CD4-positive, alpha-beta T cell (primary cell): Measurements from ENCODE around the gene TUBA8. TPM values are rescaled to one million over a fixed set of nuclear protein-coding genes. Genes with fewer than 3 reads are reported as not detected.

Experiments used
- ATAC-seq: fragments of 200-7000 bp; cut with Tn5 transposase; one replicate; pipeline ENCODE4 v1.10.0; 2022; ENCODE audit warnings: mild to moderate bottlenecking; ENCODE audit not compliant: poor library complexity
- CTCF ChIA-PET: fragments of 350-600 bp; sonication (Branson Sonifier 250); formaldehyde crosslinking; loops from one replicate; lab custom pipeline; 2021; ENCODE audit warnings: antibody characterized with exemption, inconsistent platforms; lab: Charles Lee
- POLR2A ChIA-PET: fragments of 350-600 bp; sonication (Branson Sonifier 250); formaldehyde crosslinking; loops from one replicate; lab custom pipeline; 2021; ENCODE audit warnings: antibody characterized with exemption, inconsistent platforms; lab: Charles Lee
- DNase-seq, 14 experiments: peaks; one replicate each; pipeline ENCODE4 v3.0.0-alpha.2; 2013 to 2020; ENCODE audit warnings: mixed read lengths in 2 of 14
- H3K27ac ChIP-seq, 2 donors: one replicate each; pipeline versions ENCODE4 v1.5.1 to v1.7.0; 2013; ENCODE audit warnings: low read length in 2 of 2, low read depth in 1 of 2, mild to moderate bottlenecking in 1 of 2
- H3K27me3 ChIP-seq, 2 experiments: 1 replicate in 1 of 2; 2 replicates in 1 of 2; pipeline versions ENCODE4 v1.6.1 to v1.7.0; 2013; ENCODE audit warnings: low read length in 2 of 2, control low read depth in 1 of 2, mild to moderate bottlenecking in 1 of 2, moderate library complexity in 1 of 2; ENCODE audit not compliant: insufficient read depth in 2 of 2, control insufficient read depth in 1 of 2
- H3K36me3 ChIP-seq: one replicate; pipeline ENCODE4 v1.6.1; 2013; ENCODE audit warnings: low read length, control low read depth; ENCODE audit not compliant: insufficient read depth
- H3K4me1 ChIP-seq: one replicate; pipeline ENCODE4 v1.6.1; 2013; ENCODE audit warnings: low read length, control low read depth; ENCODE audit not compliant: insufficient read depth
- H3K4me3 ChIP-seq: one replicate; pipeline ENCODE4 v1.5.1; 2013; ENCODE audit warnings: mild to moderate bottlenecking, low read length, moderate library complexity
- H3K9me3 ChIP-seq, 2 experiments: 1 replicate in 1 of 2; 2 replicates in 1 of 2; pipeline versions ENCODE4 v1.6.1 to v1.7.0; 2013; ENCODE audit warnings: low read length in 2 of 2, mild to moderate bottlenecking in 2 of 2, control low read depth in 1 of 2, moderate library complexity in 1 of 2; ENCODE audit not compliant: control insufficient read depth in 1 of 2, insufficient read depth in 1 of 2
- H3K27ac Mint-ChIP-seq: one replicate; pipeline ENCODE4 v1.8.0; 2020; ENCODE audit warnings: mixed read lengths
- H3K27me3 Mint-ChIP-seq: one replicate; pipeline ENCODE4 v1.8.0; 2021; ENCODE audit warnings: mixed read lengths
- H3K36me3 Mint-ChIP-seq: one replicate; pipeline ENCODE4 v1.8.0; 2021; ENCODE audit warnings: low read depth, mixed read lengths
- H3K4me1 Mint-ChIP-seq: one replicate; pipeline ENCODE4 v1.8.0; 2021; ENCODE audit warnings: low read depth, mixed read lengths
- H3K4me3 Mint-ChIP-seq: one replicate; pipeline ENCODE4 v1.8.0; 2020; ENCODE audit warnings: mild to moderate bottlenecking, mixed read lengths
- H3K9me3 Mint-ChIP-seq: one replicate; pipeline ENCODE4 v1.8.0; 2020; ENCODE audit warnings: mixed read lengths
- intact Hi-C, 2 experiments: fragments of 100-400 bp; cut with DNase I in 1 of 2; cut with micrococcal nuclease in 1 of 2; formaldehyde crosslinking; loops; one replicate each; pipeline versions ENCODE4 v1.15.1 to v1.9.0; 2023 to 2025; cut with DNase I, micrococcal nuclease
- total RNA-seq, 174 experiments: library from RNA in 2 of 174; stranded (reverse) in 2 of 174; gene quantifications; one replicate each; pipeline ENCODE4 v1.2.3 and lab custom pipeline; 2021 to 2026
- TF ChIP-seq, protein P1 (sequence below): fragments of 200-600 bp; IDR thresholded peaks from one replicate; pipeline ENCODE4 v1.8.0; 2022; ENCODE audit warnings: antibody characterized with exemption, mild to moderate bottlenecking

The TUBA8 gene
- total RNA-seq, 2 experiments from 2014 or later, result 0.47 to 1.1 TPM

DNA sequence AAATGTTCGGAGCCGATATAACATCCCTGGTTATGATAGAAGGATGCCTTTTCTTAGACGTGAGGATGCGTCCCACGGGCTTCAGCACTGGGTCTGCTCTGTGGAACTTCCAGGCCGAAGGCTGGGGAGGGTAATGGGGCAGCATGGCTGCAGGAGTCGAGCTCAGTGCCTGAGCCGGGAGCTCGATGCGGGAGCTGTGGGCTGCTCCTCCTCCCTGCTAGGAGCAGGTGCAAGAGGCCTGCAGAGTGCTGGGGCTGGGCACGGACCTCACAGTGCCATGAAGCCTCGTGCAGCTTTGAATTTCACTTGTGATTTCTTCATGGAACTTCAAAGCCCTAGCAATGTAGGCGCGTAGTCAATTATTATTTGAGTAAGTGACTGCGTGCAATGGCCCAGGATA lies 6.0 kb downstream of the TUBA8 start:
- intact Hi-C loops, result no loop called here
- H3K9me3 Mint-ChIP-seq, result no peaks in the 10 kb centered on the region
- Histone ChIP-seq H3K4me1 (peaks cover 19% of the 10 kb centered on the region), H3K36me3 (no peaks in the 10 kb centered on the region), H3K27me3 (peaks cover 4% of the 10 kb centered on the region in 2 experiments), H3K4me3 (no peak overlapping the region), H3K9me3 (peaks cover 0 to 2% of the 10 kb centered on the region in 2 experiments), H3K27ac (no peak overlapping the region)
- H3K27me3 Mint-ChIP-seq, result peaks cover 22% of the 10 kb centered on the region
- DNase-seq (no peak), ATAC-seq (no peak)
- POLR2A ChIA-PET, result no interaction called here
- no peak overlapping the region for H3K4me3 Mint-ChIP-seq
- H3K36me3 Mint-ChIP-seq, result no peaks in the 10 kb centered on the region
- no peak overlapping the region for H3K27ac Mint-ChIP-seq
- H3K4me1 Mint-ChIP-seq, result peaks cover 21% of the 10 kb centered on the region
- TF ChIP-seq, protein P1, sequence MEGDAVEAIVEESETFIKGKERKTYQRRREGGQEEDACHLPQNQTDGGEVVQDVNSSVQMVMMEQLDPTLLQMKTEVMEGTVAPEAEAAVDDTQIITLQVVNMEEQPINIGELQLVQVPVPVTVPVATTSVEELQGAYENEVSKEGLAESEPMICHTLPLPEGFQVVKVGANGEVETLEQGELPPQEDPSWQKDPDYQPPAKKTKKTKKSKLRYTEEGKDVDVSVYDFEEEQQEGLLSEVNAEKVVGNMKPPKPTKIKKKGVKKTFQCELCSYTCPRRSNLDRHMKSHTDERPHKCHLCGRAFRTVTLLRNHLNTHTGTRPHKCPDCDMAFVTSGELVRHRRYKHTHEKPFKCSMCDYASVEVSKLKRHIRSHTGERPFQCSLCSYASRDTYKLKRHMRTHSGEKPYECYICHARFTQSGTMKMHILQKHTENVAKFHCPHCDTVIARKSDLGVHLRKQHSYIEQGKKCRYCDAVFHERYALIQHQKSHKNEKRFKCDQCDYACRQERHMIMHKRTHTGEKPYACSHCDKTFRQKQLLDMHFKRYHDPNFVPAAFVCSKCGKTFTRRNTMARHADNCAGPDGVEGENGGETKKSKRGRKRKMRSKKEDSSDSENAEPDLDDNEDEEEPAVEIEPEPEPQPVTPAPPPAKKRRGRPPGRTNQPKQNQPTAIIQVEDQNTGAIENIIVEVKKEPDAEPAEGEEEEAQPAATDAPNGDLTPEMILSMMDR, result no peak
- CTCF ChIA-PET, result no interaction called here

DNA sequence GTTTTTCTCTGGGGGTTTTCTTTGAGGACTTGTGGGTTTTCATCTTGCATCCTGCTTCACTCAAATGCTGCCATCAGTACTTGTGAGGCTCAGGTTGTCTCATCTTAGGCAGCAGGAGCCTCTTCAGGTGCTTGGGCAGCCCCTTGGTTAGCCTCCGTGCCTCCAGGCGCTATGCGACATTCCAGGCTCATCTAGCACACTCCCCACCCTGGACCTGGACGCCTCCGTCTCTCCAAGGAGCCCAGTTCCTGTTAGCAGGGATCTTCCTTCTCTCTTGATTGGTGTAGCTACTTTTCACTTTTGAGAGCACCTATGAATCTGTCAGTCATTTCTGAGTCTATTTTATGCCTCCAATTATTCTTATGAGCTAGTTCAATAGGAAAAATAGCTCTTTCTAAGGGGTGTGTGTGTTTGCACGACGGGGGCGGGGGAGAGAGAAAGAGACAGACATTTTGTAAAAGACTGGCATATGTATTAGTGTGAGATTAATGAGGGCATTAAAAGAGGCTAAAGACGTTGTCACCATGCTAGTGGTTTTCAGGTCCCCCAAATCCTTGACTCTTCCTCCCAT lies 7.8 kb downstream of the TUBA8 start:
- intact Hi-C loops, result no loop called here
- Mint-ChIP-seq H3K27me3 (peaks cover 11% of the 10 kb centered on the region), H3K36me3 (no peaks in the 10 kb centered on the region), H3K4me3 (no peak overlapping the region), H3K27ac (no peak overlapping the region), H3K9me3 (no peaks in the 10 kb centered on the region), H3K4me1 (peaks cover 16% of the 10 kb centered on the region)
- Histone ChIP-seq H3K27ac (no peak overlapping the region), H3K4me1 (peaks cover 16% of the 10 kb centered on the region), H3K9me3 (no peaks in the 10 kb centered on the region), H3K27me3 (no peaks in the 10 kb centered on the region), H3K4me3 (no peak overlapping the region), H3K36me3 (no peaks in the 10 kb centered on the region)
- ChIA-PET POLR2A (no interaction called here), CTCF (no interaction called here)
- TF ChIP-seq, protein P1, result no peak
- ATAC-seq (no peak), DNase-seq (no peak)

DNA sequence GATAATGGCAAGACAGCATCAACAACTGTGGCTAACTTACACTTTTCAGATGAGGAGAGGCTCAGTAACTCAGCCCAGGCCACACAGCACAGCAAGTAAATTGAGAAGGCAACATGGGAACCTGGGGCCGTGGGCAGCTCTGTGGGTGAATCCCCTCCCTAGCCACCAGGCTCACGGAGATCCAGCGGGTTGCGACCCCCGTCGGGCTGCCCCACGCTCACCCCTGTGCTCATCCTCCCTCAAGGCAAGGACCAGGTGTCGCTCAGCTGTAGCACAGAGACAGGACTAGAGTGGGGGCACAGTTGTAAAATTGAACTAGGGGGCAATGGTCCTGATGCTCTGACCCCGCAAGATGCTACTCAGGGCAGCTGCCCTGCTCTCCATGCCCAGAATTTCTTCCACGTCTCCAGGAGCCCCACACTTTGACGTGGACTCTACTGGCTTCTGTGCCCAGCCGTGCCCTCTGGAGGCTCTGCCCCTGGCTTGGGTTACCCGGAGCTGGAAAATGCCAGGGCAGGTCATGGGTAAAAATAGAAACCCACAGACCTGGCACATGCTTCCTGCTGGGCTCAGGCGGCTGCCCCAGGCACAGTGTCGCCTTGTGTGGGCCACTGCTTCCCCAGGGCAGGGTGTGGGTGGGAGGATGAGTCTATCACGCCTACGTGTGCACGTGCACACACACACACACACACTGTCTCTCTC lies 9.0 kb downstream of the TUBA8 start:
- H3K4me3 Mint-ChIP-seq, result no peak overlapping the region
- H3K4me1 ChIP-seq, result peaks cover 5% of the 10 kb centered on the region
- intact Hi-C loops, result no loop called here
- ChIA-PET CTCF (no interaction called here), POLR2A (no interaction called here)
- no peak overlapping the region for H3K27ac Mint-ChIP-seq
- H3K4me3 ChIP-seq, result no peak overlapping the region
- peaks cover under 1% of the 10 kb centered on the region for H3K27me3 Mint-ChIP-seq
- H3K36me3 ChIP-seq, result no peaks in the 10 kb centered on the region
- H3K36me3 Mint-ChIP-seq, result no peaks in the 10 kb centered on the region
- no peak for DNase-seq
- H3K9me3 Mint-ChIP-seq, result no peaks in the 10 kb centered on the region
- H3K9me3 ChIP-seq, result no peaks in the 10 kb centered on the region
- H3K27me3 ChIP-seq, result no peaks in the 10 kb centered on the region
- H3K27ac ChIP-seq, result no peak overlapping the region
- no peak for ATAC-seq
- H3K4me1 Mint-ChIP-seq, result peaks cover 5% of the 10 kb centered on the region
- TF ChIP-seq, protein P1, result no peak
